Loucy (cell line): ENCODE results near the gene ZNF593OS.

Experiments used
- CTCF ChIP-seq: fragments of 200-600 bp; sonication (generic); conservative IDR thresholded peaks from 2 replicates; pipeline ENCODE4 v1.5.1; 2014; ENCODE audit warnings: mild to moderate bottlenecking, antibody characterized with exemption, low read length
- EZH2phosphoT487 ChIP-seq: fragments of 200-600 bp; IDR thresholded peaks from 2 replicates; pipeline ENCODE4 v1.6.1; 2018; ENCODE audit warnings: antibody characterized with exemption, mild to moderate bottlenecking, moderate library complexity, borderline replicate concordance

- TF ChIP-seq CTCF = no peak
- TF ChIP-seq EZH2phosphoT487 = no peak
Measured at GRCh38 chr1:26184086-26184485, 12.5 kb upstream of the ZNF593OS start.
